Measurements from ENCODE around the gene OSBPL7.

OSBPL7 gene

GRCh38 chr17:47820033-47820789, 1.4 kb downstream of the OSBPL7 start:
- Histone ChIP-seq H3K27ac (ENCODE audit: low read depth, low read length) (no peak overlapping the region), H4K20me1 (ENCODE audit: control insufficient read depth, insufficient read depth, low read depth, low read length) (no peaks in the 10 kb centered on the region), H3K79me2 (ENCODE audit: control insufficient read depth, low read length) (peaks cover 9% of the 10 kb centered on the region), H3K4me1 (ENCODE audit: control insufficient read depth, low read length) (peaks cover 15% of the 10 kb centered on the region), H3K4me2 (ENCODE audit: low read length) (peak overlapping the region; percentile 84), H3K36me3 (ENCODE audit: control insufficient read depth, low read length) (peaks cover 23% of the 10 kb centered on the region), H3K9me2 (replicated peaks; ENCODE audit: control insufficient read depth, low read length) (no peaks in the 10 kb centered on the region), H3K27me3 (ENCODE audit: control insufficient read depth, low read length) (no peaks in the 10 kb centered on the region), H3K4me3 (ENCODE audit: low read length) (peak overlapping the region; percentile 93; the same call in 1 of the 2 replicates), H3K9me3 (ENCODE audit: control insufficient read depth, insufficient read depth, low read length) (no peaks in the 10 kb centered on the region), H3F3A (ENCODE audit: control insufficient read depth, insufficient read depth) (no peaks in the 10 kb centered on the region)
- TF ChIP-seq CTCF (IDR thresholded peaks at IDR 0.05; ENCODE audit: low read depth, low read length, poor library complexity, severe bottlenecking) (no peak), EZH2phosphoT487 (IDR thresholded peaks at IDR 0.05; ENCODE audit: borderline replicate concordance, low read length) (no peak)

- Histone ChIP-seq H3K27me3 (ENCODE audit: control insufficient read depth, low read length) (no peaks in the 10 kb centered on the region), H3K79me2 (ENCODE audit: control insufficient read depth, low read length) (peaks cover 9% of the 10 kb centered on the region), H3K27ac (ENCODE audit: low read depth, low read length) (no peak overlapping the region), H3K4me2 (ENCODE audit: low read length) (no peak overlapping the region), H3K4me3 (ENCODE audit: low read length) (no peak overlapping the region), H4K20me1 (ENCODE audit: control insufficient read depth, insufficient read depth, low read depth, low read length) (no peaks in the 10 kb centered on the region), H3K9me2 (replicated peaks; ENCODE audit: control insufficient read depth, low read length) (no peaks in the 10 kb centered on the region), H3K9me3 (ENCODE audit: control insufficient read depth, insufficient read depth, low read length) (no peaks in the 10 kb centered on the region), H3K36me3 (ENCODE audit: control insufficient read depth, low read length) (peaks cover 22% of the 10 kb centered on the region), H3K4me1 (ENCODE audit: control insufficient read depth, low read length) (peaks cover 15% of the 10 kb centered on the region), H3F3A (ENCODE audit: control insufficient read depth, insufficient read depth) (no peaks in the 10 kb centered on the region)
- no peak for TF ChIP-seq CTCF (IDR thresholded peaks at IDR 0.05; ENCODE audit: low read depth, low read length, poor library complexity, severe bottlenecking)
Measured at GRCh38 chr17:47819475-47819874, 2.1 kb downstream of the OSBPL7 start.

- H3K36me3 ChIP-seq (ENCODE audit: control insufficient read depth, low read length): peaks cover 13% of the 10 kb centered on the region; the same call in 1 of the 2 replicates
- H3K4me2 ChIP-seq (ENCODE audit: low read length): no peak overlapping the region
Measured at GRCh38 chr17:47818002-47818695, 3.4 kb downstream of the OSBPL7 start.

More at GRCh38 chr17:47818002-47818695, 3.4 kb downstream of the OSBPL7 start:
- no peak overlapping the region for H3K4me3 ChIP-seq (ENCODE audit: low read length)
- H3K79me2 ChIP-seq (ENCODE audit: control insufficient read depth, low read length): peaks cover 9% of the 10 kb centered on the region
- H3K9me2 ChIP-seq (replicated peaks; ENCODE audit: control insufficient read depth, low read length): no peaks in the 10 kb centered on the region
- H4K20me1 ChIP-seq (ENCODE audit: control insufficient read depth, insufficient read depth, low read depth, low read length): no peaks in the 10 kb centered on the region
- peaks cover 15% of the 10 kb centered on the region for H3K4me1 ChIP-seq (ENCODE audit: control insufficient read depth, low read length)
- no peaks in the 10 kb centered on the region for H3K9me3 ChIP-seq (ENCODE audit: control insufficient read depth, insufficient read depth, low read length)
- H3K27ac ChIP-seq (ENCODE audit: low read depth, low read length): no peak overlapping the region
- TF ChIP-seq EZH2phosphoT487 (IDR thresholded peaks at IDR 0.05; ENCODE audit: borderline replicate concordance, low read length) (no peak), CTCF (IDR thresholded peaks at IDR 0.05; ENCODE audit: low read depth, low read length, poor library complexity, severe bottlenecking) (no peak)
- no peaks in the 10 kb centered on the region for H3F3A ChIP-seq (ENCODE audit: control insufficient read depth, insufficient read depth)
- no peaks in the 10 kb centered on the region for H3K27me3 ChIP-seq (ENCODE audit: control insufficient read depth, low read length)

All from DOHH2 (cell line).